SK-N-SH treated with all-trans-retinoic acid at 6 μM for 48 hours (cell line): ENCODE measurements around the gene DTNB.

Source experiments
- ATAC-seq: fragments of 200-7000 bp; cut with Tn5 transposase; 3 replicates; pipeline ENCODE4 v1.9.1; 2020; ENCODE audit warnings: mild to moderate bottlenecking, moderate library complexity
- BACH2 ChIP-seq: fragments of 250-450 bp; sonication (Bioruptor Pico); IDR thresholded peaks from 2 replicates; pipeline ENCODE4 v1.9.0; 2021; ENCODE audit warnings: mild to moderate bottlenecking, borderline replicate concordance
- CREB5 ChIP-seq: fragments of 250-450 bp; sonication (Bioruptor Pico); IDR thresholded peaks from 2 replicates; pipeline ENCODE4 v1.5.1; 2020; ENCODE audit warnings: low read depth, mild to moderate bottlenecking, moderate library complexity
- CSDC2 ChIP-seq: fragments of 250-450 bp; sonication (Bioruptor Pico); IDR thresholded peaks from 2 replicates; pipeline ENCODE4 v1.5.0; 2020; ENCODE audit warnings: mild to moderate bottlenecking, moderate library complexity
- CSRNP3 ChIP-seq: fragments of 250-450 bp; sonication (Bioruptor Pico); IDR thresholded peaks from 2 replicates; pipeline ENCODE4 v1.5.1; 2021; ENCODE audit warnings: mild to moderate bottlenecking, moderate library complexity
- ESRRG ChIP-seq: fragments of 250-450 bp; sonication (Bioruptor Pico); IDR thresholded peaks from 2 replicates; pipeline ENCODE4 v1.6.1; 2021; ENCODE audit warnings: mild to moderate bottlenecking
- GLIS3 ChIP-seq: fragments of 250-450 bp; sonication (Bioruptor Pico); IDR thresholded peaks from 2 replicates; pipeline ENCODE4 v1.5.0; 2020; ENCODE audit warnings: mild to moderate bottlenecking, moderate library complexity
- ISL1 ChIP-seq: fragments of 250-450 bp; sonication (Bioruptor Pico); IDR thresholded peaks from 2 replicates; pipeline ENCODE4 v2.1.2; 2022; ENCODE audit warnings: mild to moderate bottlenecking, moderate library complexity
- OSR1 ChIP-seq: fragments of 250-450 bp; sonication (Bioruptor Pico); IDR thresholded peaks from 2 replicates; pipeline ENCODE4 v1.8.0; 2022; ENCODE audit warnings: moderate library complexity, mild to moderate bottlenecking, inconsistent platforms
- PPARA ChIP-seq: fragments of 250-450 bp; sonication (Bioruptor Pico); IDR thresholded peaks from 2 replicates; pipeline ENCODE4 v1.5.0; 2020; ENCODE audit warnings: mild to moderate bottlenecking, borderline replicate concordance
- RARB ChIP-seq: fragments of 250-450 bp; sonication (Bioruptor Pico); IDR thresholded peaks from 2 replicates; pipeline ENCODE4 v1.8.0; 2021; ENCODE audit warnings: mild to moderate bottlenecking, moderate library complexity
- TCF4 ChIP-seq: fragments of 250-450 bp; sonication (Bioruptor Pico); IDR thresholded peaks from 2 replicates; pipeline ENCODE4 v1.8.0; 2021; ENCODE audit warnings: mild to moderate bottlenecking, moderate library complexity, borderline replicate concordance
- ZC3H10 ChIP-seq: fragments of 250-450 bp; sonication (Bioruptor Pico); IDR thresholded peaks from 2 replicates; pipeline ENCODE4 v1.5.1; 2021; ENCODE audit warnings: mild to moderate bottlenecking, moderate library complexity
- ZNF565 ChIP-seq: fragments of 450-650 bp; formaldehyde crosslinking; conservative IDR thresholded peaks from 2 replicates; pipeline ENCODE4 v1.5.0; 2020; ENCODE audit warnings: low read depth, mild to moderate bottlenecking, moderate library complexity
- ZNF8 ChIP-seq: fragments of 450-650 bp; formaldehyde crosslinking; IDR thresholded peaks from 2 replicates; pipeline ENCODE4 v1.5.0; 2020; ENCODE audit warnings: mild to moderate bottlenecking, moderate library complexity
- TF ChIP-seq, protein P1 (sequence below): fragments of 250-450 bp; sonication (Bioruptor Pico); IDR thresholded peaks from 2 replicates; pipeline ENCODE4 v1.5.0; 2020; ENCODE audit warnings: mild to moderate bottlenecking, moderate library complexity
- TF ChIP-seq, protein P2 (sequence below): fragments of 250-450 bp; sonication (Bioruptor Pico); IDR thresholded peaks from 2 replicates; pipeline ENCODE4 v1.8.0; 2021; ENCODE audit warnings: low read depth, mild to moderate bottlenecking, moderate library complexity, borderline replicate concordance

Gene DTNB

GRCh38 chr2:25517701-25518100 is 155.7 kb downstream of the DTNB start (continued):
- no peak for TF ChIP-seq CSRNP3 (CRISPR knock-in tag)
- TF ChIP-seq OSR1 (CRISPR knock-in tag), result no peak
- no peak for TF ChIP-seq ZNF565
- no peak for TF ChIP-seq TCF4 (CRISPR knock-in tag)
- no peak for TF ChIP-seq RARB

DNA sequence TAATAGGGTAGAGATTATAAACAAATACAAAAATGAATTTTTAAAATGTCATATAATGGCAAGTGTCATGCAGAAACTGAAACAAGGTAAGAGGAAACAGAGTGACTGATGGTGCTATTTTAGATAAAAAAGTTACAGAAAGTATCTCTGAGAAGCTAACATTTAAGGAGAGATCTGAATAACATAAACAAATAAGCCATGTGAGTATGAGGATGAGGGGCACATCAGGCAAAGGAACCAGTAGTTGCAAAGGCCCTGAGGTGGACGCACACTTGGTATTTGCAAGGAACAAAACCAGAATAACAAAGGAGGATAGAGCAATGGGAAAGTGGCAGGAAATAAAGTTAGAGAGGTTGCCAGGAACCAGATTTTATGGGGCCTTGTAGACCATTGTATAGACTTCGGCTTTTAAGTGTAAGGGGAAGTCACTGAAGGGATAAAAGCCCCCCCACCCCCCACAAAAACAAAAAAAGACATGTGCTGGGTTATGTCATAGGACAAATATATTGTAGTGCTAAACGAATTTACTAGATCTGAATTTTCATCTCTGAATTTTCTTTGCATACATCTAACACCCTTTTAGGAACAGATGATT is 159.2 kb downstream of the DTNB start:
- TF ChIP-seq PPARA (CRISPR knock-in tag), result no peak
- no peak for ATAC-seq

DNA sequence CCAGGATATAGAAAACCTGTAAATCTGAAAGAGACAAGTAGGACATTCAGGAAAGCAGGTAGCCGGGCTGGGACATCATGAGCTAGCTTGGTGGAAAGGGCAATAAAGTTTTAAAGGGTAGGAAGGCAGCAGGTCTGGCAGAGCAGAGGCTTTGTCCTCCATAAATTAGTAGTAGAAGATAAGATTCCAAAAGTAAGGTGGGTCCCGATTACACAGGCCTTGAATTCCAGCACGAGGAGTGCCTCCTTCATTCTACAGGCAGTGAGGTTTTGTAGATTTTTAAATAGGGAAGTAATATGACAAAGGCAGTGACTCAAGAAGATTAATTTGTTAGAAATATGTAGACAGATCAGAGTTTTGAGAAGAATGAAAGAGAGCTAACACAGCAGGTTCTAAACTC is 160.7 kb downstream of the DTNB start:
- no peak for ATAC-seq
- TF ChIP-seq, protein P1, sequence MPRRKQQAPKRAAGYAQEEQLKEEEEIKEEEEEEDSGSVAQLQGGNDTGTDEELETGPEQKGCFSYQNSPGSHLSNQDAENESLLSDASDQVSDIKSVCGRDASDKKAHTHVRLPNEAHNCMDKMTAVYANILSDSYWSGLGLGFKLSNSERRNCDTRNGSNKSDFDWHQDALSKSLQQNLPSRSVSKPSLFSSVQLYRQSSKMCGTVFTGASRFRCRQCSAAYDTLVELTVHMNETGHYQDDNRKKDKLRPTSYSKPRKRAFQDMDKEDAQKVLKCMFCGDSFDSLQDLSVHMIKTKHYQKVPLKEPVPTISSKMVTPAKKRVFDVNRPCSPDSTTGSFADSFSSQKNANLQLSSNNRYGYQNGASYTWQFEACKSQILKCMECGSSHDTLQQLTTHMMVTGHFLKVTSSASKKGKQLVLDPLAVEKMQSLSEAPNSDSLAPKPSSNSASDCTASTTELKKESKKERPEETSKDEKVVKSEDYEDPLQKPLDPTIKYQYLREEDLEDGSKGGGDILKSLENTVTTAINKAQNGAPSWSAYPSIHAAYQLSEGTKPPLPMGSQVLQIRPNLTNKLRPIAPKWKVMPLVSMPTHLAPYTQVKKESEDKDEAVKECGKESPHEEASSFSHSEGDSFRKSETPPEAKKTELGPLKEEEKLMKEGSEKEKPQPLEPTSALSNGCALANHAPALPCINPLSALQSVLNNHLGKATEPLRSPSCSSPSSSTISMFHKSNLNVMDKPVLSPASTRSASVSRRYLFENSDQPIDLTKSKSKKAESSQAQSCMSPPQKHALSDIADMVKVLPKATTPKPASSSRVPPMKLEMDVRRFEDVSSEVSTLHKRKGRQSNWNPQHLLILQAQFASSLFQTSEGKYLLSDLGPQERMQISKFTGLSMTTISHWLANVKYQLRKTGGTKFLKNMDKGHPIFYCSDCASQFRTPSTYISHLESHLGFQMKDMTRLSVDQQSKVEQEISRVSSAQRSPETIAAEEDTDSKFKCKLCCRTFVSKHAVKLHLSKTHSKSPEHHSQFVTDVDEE (CRISPR knock-in tag), result no peak
- TF ChIP-seq RARB (no peak), CSDC2 (no peak), PPARA (CRISPR knock-in tag) (no peak), GLIS3 (CRISPR knock-in tag) (no peak)

DNA sequence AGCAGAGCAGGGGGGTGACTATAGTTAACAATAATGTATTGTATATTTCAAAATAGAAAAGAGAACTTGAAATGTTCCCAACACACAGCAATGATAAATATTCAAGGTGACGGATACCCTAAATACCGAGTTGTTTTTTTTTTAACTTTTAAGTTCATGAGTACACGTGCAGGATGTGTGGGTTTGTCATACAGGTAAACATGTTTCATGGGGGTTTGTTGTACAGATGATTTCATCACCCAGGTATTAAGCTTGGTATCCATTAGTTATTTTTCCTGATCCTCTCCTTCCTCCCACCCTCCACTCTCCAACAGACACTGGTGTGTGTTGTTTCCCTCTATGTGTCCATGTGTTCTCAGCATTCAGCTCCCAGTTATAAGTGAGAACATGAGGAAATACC is 167.2 kb downstream of the DTNB start:
- TF ChIP-seq ZNF8 (CRISPR knock-in tag) (no peak), CSRNP3 (CRISPR knock-in tag) (no peak), RARB (no peak), BACH2 (CRISPR knock-in tag) (no peak), ESRRG (no peak), TCF4 (CRISPR knock-in tag) (no peak), ZC3H10 (CRISPR knock-in tag) (no peak)
- TF ChIP-seq, protein P1 (CRISPR knock-in tag), result no peak
- TF ChIP-seq, all 23 proteins: peak for 0
- ATAC-seq, result no peak

DNA sequence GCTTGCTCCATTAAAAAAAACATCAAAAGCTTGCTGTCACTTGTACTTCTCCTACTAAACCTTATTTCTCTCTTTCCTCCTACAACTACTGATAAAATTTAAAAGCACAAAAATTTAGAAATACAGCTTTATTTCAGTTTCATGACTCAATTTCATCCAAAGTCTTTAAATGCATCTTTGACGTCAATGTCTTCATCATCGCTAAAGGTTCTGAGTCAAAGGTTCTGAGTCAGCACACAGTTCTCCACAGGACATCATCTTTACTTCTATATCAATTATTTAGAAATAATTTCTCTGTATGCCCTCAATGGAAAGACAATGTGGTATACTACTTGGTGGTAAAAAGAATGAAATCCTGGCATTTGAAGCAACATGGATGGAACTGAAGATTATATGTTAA is 167.8 kb downstream of the DTNB start:
- ATAC-seq, result no peak
- TF ChIP-seq ZNF8 (CRISPR knock-in tag) (no peak), ZC3H10 (CRISPR knock-in tag) (no peak), ISL1 (CRISPR knock-in tag) (no peak), CREB5 (CRISPR knock-in tag) (no peak), PPARA (CRISPR knock-in tag) (no peak)
- TF ChIP-seq, protein P2, sequence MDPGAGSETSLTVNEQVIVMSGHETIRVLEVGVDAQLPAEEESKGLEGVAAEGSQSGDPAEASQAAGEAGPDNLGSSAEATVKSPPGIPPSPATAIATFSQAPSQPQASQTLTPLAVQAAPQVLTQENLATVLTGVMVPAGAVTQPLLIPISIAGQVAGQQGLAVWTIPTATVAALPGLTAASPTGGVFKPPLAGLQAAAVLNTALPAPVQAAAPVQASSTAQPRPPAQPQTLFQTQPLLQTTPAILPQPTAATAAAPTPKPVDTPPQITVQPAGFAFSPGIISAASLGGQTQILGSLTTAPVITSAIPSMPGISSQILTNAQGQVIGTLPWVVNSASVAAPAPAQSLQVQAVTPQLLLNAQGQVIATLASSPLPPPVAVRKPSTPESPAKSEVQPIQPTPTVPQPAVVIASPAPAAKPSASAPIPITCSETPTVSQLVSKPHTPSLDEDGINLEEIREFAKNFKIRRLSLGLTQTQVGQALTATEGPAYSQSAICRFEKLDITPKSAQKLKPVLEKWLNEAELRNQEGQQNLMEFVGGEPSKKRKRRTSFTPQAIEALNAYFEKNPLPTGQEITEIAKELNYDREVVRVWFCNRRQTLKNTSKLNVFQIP (CRISPR knock-in tag), result no peak
- TF ChIP-seq, protein P1 (CRISPR knock-in tag), result no peak
- TF ChIP-seq, all 23 proteins: peak for 0
